Skeletal muscle tissue (tissue), 4 donors: ENCODE measurements around the gene MYO7B. TPM values are rescaled to one million over a fixed set of nuclear protein-coding genes. Genes with fewer than 3 reads are reported as not detected.
"Not testable (repeated sequence)": the region's sequence is repeated elsewhere in the genome, so short reads cannot be mapped to it uniquely, and the experiment has no call there.

ENCODE experiments used
- H3K27ac ChIP-seq: one replicate; pipeline ENCODE4 v1.7.0; 2013; ENCODE audit warnings: mild to moderate bottlenecking, low read depth, low read length, inconsistent platforms
- H3K27me3 ChIP-seq, 3 donors: one replicate each; pipeline ENCODE4 v1.7.0; 2013; ENCODE audit warnings: low read length in 3 of 3; ENCODE audit not compliant: control insufficient read depth in 3 of 3, insufficient read depth in 3 of 3
- H3K36me3 ChIP-seq, 3 donors: one replicate each; pipeline ENCODE4 v1.7.0; 2013; ENCODE audit warnings: low read length in 3 of 3; ENCODE audit not compliant: control insufficient read depth in 3 of 3, insufficient read depth in 3 of 3
- H3K4me1 ChIP-seq, 3 donors: one replicate each; pipeline ENCODE4 v1.7.0; 2013; ENCODE audit warnings: low read length in 3 of 3, mild to moderate bottlenecking in 3 of 3; ENCODE audit not compliant: control insufficient read depth in 3 of 3, insufficient read depth in 3 of 3
- H3K4me3 ChIP-seq, 3 donors: one replicate each; pipeline ENCODE4 v1.7.0; 2013; ENCODE audit warnings: low read length in 3 of 3
- H3K9ac ChIP-seq, 3 donors: one replicate each; pipeline ENCODE4 v1.7.0; 2013; ENCODE audit warnings: low read length in 3 of 3, mild to moderate bottlenecking in 3 of 3, moderate library complexity in 2 of 3, low read depth in 1 of 3
- H3K9me3 ChIP-seq, 3 donors: one replicate each; pipeline ENCODE4 v1.7.0; 2013; ENCODE audit warnings: low read length in 3 of 3; ENCODE audit not compliant: control insufficient read depth in 3 of 3
- total RNA-seq: library from RNA; depleted of rRNA; stranded (reverse); fragments of >200 nt; gene quantifications from one replicate; pipeline ENCODE4 v1.2.3, GENCODE V29; 2014
- donor health status: Osteomylitis.

Gene MYO7B
- total RNA-seq, 1 donor from 2014 or later = 1.0 TPM

DNA sequence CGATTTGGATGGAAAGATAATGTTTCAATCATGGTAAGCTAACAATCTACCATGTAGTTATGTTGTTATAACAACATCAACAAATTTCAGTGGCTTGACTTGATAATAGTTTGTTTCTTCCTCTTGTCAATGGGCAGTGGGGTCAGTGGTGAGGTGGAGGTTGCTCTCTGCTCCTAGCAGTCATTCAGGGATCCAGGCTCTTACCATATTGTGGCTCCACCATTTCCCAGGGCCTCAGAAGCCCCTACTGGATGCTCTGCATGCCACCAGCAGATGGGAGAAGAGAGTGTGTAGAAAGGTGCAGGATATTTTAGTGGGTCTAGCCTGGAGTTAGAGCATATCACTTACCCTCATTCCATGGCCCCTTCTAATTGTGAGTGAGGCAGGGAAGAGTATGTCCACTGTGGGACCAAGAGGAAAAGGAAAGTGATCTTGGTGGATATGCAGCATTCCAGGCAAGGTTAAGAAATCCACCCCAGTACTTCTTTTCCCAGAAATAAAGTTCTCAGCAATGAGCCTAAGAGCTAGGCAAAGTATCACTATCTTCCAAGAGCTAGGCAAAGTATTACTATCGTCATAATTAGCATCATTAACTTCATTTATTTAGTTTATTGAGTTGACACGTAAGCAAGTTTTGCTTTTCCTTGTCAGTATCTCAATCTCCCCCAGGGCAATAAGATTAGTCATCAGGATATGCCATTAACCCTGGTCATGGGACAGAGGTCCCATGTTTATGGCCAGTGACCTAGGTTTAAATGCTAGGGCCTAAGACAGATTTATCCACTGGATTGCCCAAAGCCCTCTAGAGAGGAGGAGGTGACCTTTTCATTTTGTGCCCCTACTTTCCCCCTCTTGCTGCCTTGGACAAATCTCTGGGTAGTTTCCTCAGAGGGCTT, 5.0 kb upstream of the MYO7B start:
- peaks cover 7 to 12% (median 9%) of the 10 kb centered on the region in 3 donors for H3K4me1 ChIP-seq
- no peak overlapping the region for H3K27ac ChIP-seq
- H3K9me3 ChIP-seq = no peaks in the 10 kb centered on the region
- H3K9ac ChIP-seq = no peak overlapping the region
- peaks cover 3 to 8% (median 4%) of the 10 kb centered on the region in 3 donors for H3K27me3 ChIP-seq
- no peaks in the 10 kb centered on the region for H3K36me3 ChIP-seq
- H3K4me3 ChIP-seq = no peak overlapping the region

DNA sequence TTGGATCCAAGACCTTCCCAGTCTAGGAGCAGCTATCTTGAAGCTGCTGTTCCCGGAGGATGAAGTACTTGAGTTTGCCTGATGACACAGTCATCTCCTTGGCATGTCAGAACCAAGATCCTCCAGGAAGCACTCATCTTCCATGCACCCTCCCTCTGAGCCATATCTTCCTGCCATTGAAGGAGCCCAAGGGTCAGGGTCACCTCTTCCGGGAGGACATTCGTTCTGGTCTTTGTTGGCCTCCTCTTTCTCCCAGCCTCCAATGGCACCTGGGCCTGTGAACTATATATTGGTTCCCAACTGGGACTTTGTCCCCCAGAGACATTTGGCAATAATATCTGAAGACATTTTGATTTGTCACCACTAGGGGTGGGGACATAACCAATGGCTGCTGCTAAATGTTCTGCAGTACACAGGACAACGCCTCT, 4.2 kb upstream of the MYO7B start:
- no peak overlapping the region for H3K27ac ChIP-seq
- no peak overlapping the region for H3K9ac ChIP-seq
- H3K36me3 ChIP-seq = no peaks in the 10 kb centered on the region
- H3K27me3 ChIP-seq = peaks cover 5 to 10% (median 6%) of the 10 kb centered on the region in 3 donors
- H3K9me3 ChIP-seq = no peaks in the 10 kb centered on the region
- peaks cover 5 to 12% (median 9%) of the 10 kb centered on the region in 3 donors for H3K4me1 ChIP-seq
- no peak overlapping the region for H3K4me3 ChIP-seq

DNA sequence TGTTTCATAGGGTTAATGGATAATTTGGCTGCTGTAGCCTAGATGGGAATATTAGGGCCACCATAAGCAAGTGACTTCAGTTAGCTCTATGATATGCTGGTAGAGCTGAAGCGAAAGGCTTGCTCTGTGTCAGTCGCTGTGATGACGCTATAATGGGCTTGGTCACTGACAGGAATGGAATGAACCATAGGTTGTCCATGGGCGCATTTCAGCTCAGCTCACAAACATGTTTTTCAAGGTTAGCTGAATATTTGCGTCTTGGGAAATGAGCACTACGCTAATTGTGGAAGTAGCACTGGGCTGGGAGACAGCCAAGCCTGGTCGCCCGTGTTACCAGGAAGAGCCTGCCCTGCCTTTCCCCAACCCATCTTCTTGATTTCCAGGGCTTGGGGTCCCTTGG, 3.2 kb upstream of the MYO7B start:
- H3K36me3 ChIP-seq = no peaks in the 10 kb centered on the region
- H3K27ac ChIP-seq = no peak overlapping the region
- H3K27me3 ChIP-seq = peaks cover 5 to 10% (median 6%) of the 10 kb centered on the region in 3 donors
- no peak overlapping the region for H3K4me3 ChIP-seq
- H3K9me3 ChIP-seq = no peaks in the 10 kb centered on the region
- H3K9ac ChIP-seq = no peak overlapping the region
- H3K4me1 ChIP-seq = peaks cover 2 to 5% (median 4%) of the 10 kb centered on the region in 3 donors

DNA sequence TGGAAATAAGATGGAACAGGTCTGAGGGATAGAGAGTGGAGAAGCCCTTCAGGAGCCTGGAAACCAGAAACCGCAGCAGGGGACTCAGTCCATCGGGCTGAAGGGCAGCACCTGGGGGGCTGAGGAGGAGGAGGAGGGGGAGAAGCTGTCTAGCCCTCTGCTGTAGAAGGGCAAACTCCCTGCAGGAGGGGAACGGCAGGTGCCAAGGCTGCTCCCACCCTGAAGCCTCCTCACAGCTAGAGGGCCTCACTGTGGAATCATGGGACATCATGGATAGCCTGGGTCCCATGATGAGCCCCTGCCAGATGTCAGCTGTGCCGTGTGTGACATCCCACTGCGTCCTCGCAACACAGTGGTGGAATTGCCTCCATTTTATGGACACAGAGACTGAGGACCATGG, 435 bp downstream of the MYO7B start:
- Histone ChIP-seq H3K4me3 (no peak overlapping the region), H3K36me3 (no peaks in the 10 kb centered on the region), H3K9ac (no peak overlapping the region)

DNA sequence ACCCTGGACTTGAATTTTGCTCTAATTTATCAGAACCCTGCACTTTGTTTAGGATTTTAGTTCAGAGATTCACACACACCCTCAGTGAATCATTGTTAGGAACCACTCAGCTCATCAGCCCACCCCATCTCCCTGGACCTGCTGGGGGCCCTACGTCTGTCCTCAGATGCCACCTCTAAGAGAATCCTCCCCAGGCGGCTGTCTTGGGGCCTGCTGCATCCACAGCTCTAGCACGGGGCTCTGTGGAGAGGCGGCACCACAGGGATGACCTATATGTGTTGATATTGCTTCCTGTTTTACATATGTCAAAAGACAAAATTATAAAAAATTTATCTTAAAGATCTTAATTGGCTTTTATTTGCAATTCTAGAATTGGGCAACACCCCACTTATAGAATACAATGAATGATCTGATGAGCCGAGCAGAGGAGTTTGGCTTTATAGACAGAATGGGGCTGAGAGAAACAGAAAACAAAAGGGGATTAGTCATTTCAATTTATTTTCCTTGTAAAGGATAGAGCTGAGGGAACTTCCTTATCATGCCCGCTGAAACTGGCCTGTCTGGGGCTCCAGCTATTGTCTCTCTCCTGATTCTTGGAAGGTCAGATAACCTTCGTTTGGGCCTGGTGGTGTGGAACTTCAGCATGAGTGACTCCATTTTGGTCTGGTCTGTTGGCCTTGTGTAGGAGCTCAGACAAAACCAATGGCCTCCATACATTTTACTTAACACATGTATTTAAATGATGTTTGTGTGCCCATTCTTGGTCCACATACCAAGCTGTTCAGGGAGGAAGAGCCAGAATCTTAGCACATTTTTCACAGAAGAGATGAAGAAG, 1.4 kb downstream of the MYO7B start:
- Histone ChIP-seq H3K4me3 (no peak overlapping the region), H3K9ac (no peak overlapping the region), H3K4me1 (peaks cover 0 to 1% (median 0%) of the 10 kb centered on the region in 3 donors), H3K27me3 (peaks cover 5 to 15% (median 6%) of the 10 kb centered on the region in 3 donors), H3K27ac (no peak overlapping the region), H3K36me3 (no peaks in the 10 kb centered on the region), H3K9me3 (no peaks in the 10 kb centered on the region)

More for the DNA sequence above, 435 bp downstream of the MYO7B start:
- Histone ChIP-seq H3K27ac (no peak overlapping the region), H3K27me3 (peaks cover 5 to 10% (median 6%) of the 10 kb centered on the region in 3 donors), H3K9me3 (no peaks in the 10 kb centered on the region), H3K4me1 (no peaks in the 10 kb centered on the region)

DNA sequence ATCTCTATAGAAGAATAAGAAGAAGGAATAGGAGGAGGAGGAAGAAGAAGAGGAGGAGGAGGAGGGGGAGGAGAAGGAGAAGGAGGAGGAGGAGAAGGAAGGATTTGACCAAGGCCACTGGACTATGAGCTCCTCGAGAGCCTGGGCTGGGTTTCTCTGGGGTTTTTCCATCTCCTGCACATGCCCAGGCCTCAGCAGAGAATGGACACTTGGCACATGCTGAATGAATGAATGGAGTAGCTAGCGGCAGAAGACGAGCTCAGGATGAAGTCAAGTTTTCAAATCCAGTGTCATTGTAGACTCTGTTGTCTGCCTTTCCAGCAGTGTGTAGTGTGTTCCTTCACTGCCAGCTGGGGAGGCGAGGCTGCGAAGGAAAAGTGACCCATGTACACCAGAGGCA, 2.2 kb downstream of the MYO7B start:
- Histone ChIP-seq H3K36me3 (no peaks in the 10 kb centered on the region), H3K4me3 (no peak overlapping the region), H3K27me3 (peaks cover 5 to 15% (median 6%) of the 10 kb centered on the region in 3 donors), H3K27ac (no peak overlapping the region), H3K9me3 (no peaks in the 10 kb centered on the region), H3K4me1 (peaks cover 0 to 2% (median 0%) of the 10 kb centered on the region in 3 donors), H3K9ac (no peak overlapping the region)

DNA sequence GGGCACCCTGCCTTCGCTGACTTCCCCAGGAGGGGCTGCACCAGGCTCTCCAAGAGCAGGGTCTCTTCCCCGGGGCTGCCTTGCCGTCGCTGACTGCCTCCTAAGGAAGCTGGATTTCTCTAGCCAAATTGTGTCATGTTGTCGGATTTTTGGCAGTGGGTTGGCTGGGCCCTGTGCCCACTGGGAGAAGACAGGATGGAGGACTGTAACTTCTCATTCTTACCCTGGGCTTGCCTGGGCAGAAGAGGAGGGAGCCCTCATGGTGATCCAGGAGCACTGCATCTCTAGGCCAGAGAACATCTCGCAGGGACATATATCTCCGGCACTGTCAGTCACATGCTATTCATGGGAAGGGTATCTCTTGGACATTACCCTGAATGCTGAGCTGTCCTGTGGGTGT, 6.3 kb downstream of the MYO7B start:
- Histone ChIP-seq H3K4me1 (peaks cover 0 to 2% (median 0%) of the 10 kb centered on the region in 3 donors), H3K9me3 (no peaks in the 10 kb centered on the region), H3K27ac (no peak overlapping the region), H3K27me3 (peaks cover 0 to 5% (median 0%) of the 10 kb centered on the region in 3 donors), H3K36me3 (no peaks in the 10 kb centered on the region), H3K4me3 (no peak overlapping the region), H3K9ac (no peak overlapping the region)

DNA sequence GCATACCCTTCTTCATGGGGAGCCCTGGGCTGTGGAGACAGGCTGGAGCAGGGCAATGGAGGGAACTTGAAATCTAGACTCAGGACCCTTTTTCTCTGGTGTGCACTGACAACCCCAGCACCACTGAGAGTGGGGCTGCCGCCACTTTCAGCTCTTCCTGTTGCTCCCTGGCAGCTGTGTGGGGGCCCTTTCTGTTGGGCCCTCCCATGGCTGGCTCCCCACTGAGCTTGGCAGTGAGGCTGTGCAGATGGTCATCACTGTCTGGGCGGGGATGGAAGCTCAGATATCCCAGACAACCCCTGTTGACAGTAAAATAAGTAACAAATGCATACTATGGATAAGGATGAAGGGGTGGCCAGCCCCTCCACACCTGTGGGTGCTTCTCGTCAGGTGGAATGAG, 6.7 kb downstream of the MYO7B start:
- H3K27ac ChIP-seq = no peak overlapping the region
- H3K9ac ChIP-seq = no peak overlapping the region
- no peak overlapping the region for H3K4me3 ChIP-seq
- peaks cover 0 to 5% (median 0%) of the 10 kb centered on the region in 3 donors for H3K27me3 ChIP-seq
- H3K9me3 ChIP-seq = no peaks in the 10 kb centered on the region
- H3K36me3 ChIP-seq = no peaks in the 10 kb centered on the region
- H3K4me1 ChIP-seq = peaks cover 0 to 2% (median 0%) of the 10 kb centered on the region in 3 donors

DNA sequence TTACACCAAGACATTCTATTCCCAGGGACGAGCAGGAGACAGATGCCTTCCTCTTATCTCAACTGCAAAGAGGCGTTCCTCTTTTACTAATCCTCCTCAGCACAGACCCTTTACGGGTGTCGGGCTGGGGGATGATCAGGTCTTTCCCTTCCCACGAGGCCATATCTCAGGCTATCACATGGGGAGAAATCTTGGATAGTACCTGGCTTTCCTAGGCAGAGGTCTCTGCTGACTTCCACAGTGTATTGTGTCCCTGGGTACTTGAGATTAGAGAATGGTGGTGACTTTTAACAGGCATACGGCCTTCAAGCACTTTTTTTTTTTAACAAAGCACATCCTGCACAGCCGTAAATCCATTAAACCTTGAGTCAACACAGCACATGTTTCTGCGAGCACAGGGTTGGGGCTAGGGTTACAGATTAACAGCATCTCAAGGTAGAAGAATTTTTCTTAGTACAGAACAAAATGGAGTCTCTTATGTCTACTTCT, 7.6 kb downstream of the MYO7B start:
- not testable (repeated sequence) for H3K9me3 ChIP-seq, H3K27me3 ChIP-seq, H3K4me1 ChIP-seq, H3K9ac ChIP-seq, H3K36me3 ChIP-seq, H3K27ac ChIP-seq, H3K4me3 ChIP-seq
